Calu3 (cell line): ENCODE data around the gene MEMO1. TPM values are rescaled to one million over a fixed set of nuclear protein-coding genes. Genes with fewer than 3 reads are reported as not detected.
"Not testable (repeated sequence)": the region's sequence is repeated elsewhere in the genome, so short reads cannot be mapped to it uniquely, and the experiment has no call there.

Experiments used
- BruUV-seq: library from RNA; stranded (reverse); fragments of 400-500 nt; replicated peaks from 2 replicates; lab custom pipeline; 2021; lab: Mats Ljungman, UMichigan
- CTCF ChIA-PET: fragments of 300-600 bp; sonication (Branson Sonifier 250); formaldehyde crosslinking; loops from one replicate; lab custom pipeline; 2022; ENCODE audit warnings: antibody characterized with exemption; lab: Charles Lee
- DNase-seq: peaks from one replicate; pipeline ENCODE4 v3.0.0; 2022
- H3K27ac Mint-ChIP-seq: one replicate; pipeline ENCODE4 v1.8.0; 2022; ENCODE audit warnings: mixed read lengths; ENCODE audit not compliant: unreplicated experiment
- H3K27me3 Mint-ChIP-seq: one replicate; pipeline ENCODE4 v1.8.0; 2022; ENCODE audit warnings: mixed read lengths; ENCODE audit not compliant: unreplicated experiment
- H3K36me3 Mint-ChIP-seq: one replicate; pipeline ENCODE4 v1.8.0; 2022; ENCODE audit warnings: mild to moderate bottlenecking, moderate library complexity, mixed read lengths; ENCODE audit not compliant: insufficient read depth, unreplicated experiment
- H3K4me1 Mint-ChIP-seq: one replicate; pipeline ENCODE4 v1.8.0; 2022; ENCODE audit warnings: mild to moderate bottlenecking, low read depth, mixed read lengths; ENCODE audit not compliant: unreplicated experiment
- H3K4me3 Mint-ChIP-seq: one replicate; pipeline ENCODE4 v1.8.0; 2022; ENCODE audit warnings: mild to moderate bottlenecking, low read depth, moderate library complexity, mixed read lengths; ENCODE audit not compliant: unreplicated experiment
- H3K9me3 Mint-ChIP-seq: one replicate; pipeline ENCODE4 v1.8.0; 2022; ENCODE audit warnings: low read depth, mixed read lengths; ENCODE audit not compliant: unreplicated experiment
- intact Hi-C: fragments of 100-400 bp; cut with micrococcal nuclease; formaldehyde crosslinking; loops from one replicate; pipeline ENCODE4 v1.10.0; 2022; ENCODE audit not compliant: unreplicated experiment
- total RNA-seq: library from RNA; stranded (reverse); gene quantifications from 2 replicates; pipeline ENCODE4 v1.2.3, GENCODE V29; 2022
- TF ChIP-seq, protein P1 (sequence below): fragments of 200-600 bp; IDR thresholded peaks from one replicate; pipeline ENCODE4 v1.8.0; 2022; ENCODE audit warnings: antibody characterized with exemption; ENCODE audit not compliant: unreplicated experiment

Gene MEMO1
- total RNA-seq, 1 experiment from 2014 or later, result 53.9 TPM

DNA sequence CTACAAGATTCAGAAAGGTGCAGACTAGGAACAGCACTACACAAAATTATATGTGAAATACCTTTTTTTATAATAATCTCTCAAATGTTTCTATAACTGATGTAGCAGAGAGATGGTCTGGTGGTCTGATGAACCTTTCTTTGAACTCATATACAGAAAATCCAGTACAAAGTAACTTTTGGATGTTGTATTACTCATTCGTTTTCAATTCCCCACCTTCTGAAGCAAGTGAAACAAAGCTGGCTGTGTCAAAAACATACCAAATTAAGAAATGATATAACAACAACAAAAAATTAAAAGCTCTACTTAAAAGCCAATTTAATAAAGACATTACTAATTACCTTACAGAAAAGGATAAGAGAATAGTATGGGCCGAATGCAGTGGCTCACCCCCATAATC, 38.7 kb downstream of the MEMO1 start:
- Mint-ChIP-seq H3K27me3 (no peaks in the 10 kb centered on the region), H3K9me3 (no peaks in the 10 kb centered on the region), H3K4me3 (no peak overlapping the region), H3K27ac (no peak overlapping the region), H3K4me1 (no peaks in the 10 kb centered on the region), H3K36me3 (no peaks in the 10 kb centered on the region)
- CTCF ChIA-PET, result no interaction called here
- TF ChIP-seq, protein P1, sequence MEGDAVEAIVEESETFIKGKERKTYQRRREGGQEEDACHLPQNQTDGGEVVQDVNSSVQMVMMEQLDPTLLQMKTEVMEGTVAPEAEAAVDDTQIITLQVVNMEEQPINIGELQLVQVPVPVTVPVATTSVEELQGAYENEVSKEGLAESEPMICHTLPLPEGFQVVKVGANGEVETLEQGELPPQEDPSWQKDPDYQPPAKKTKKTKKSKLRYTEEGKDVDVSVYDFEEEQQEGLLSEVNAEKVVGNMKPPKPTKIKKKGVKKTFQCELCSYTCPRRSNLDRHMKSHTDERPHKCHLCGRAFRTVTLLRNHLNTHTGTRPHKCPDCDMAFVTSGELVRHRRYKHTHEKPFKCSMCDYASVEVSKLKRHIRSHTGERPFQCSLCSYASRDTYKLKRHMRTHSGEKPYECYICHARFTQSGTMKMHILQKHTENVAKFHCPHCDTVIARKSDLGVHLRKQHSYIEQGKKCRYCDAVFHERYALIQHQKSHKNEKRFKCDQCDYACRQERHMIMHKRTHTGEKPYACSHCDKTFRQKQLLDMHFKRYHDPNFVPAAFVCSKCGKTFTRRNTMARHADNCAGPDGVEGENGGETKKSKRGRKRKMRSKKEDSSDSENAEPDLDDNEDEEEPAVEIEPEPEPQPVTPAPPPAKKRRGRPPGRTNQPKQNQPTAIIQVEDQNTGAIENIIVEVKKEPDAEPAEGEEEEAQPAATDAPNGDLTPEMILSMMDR, result no peak
- BruUV-seq, result no TSS peak
- DNase-seq, result no peak
- intact Hi-C loops, result no loop called here

DNA sequence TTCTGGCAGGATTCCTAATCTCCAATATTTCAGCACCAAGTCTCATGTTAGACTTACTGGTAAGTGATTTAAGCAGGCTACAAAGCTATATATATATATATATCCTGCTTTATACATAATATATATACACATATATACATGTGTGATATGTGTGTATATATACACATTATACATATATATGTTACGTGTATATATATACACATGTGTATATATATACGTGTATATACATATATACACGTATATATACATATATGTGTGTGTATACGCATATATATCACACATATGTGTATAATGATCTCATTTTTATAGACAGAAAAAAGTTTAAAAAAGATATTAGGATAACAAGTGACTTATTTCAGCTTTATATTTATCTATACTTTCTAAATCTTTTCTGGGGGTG, 41.6 kb downstream of the MEMO1 start:
- TF ChIP-seq, protein P1, result no peak
- no peak overlapping the region for H3K27ac Mint-ChIP-seq
- no peak for DNase-seq
- H3K27me3 Mint-ChIP-seq, result no peaks in the 10 kb centered on the region
- CTCF ChIA-PET, result no interaction called here
- BruUV-seq, result no TSS peak
- no peaks in the 10 kb centered on the region for H3K36me3 Mint-ChIP-seq
- H3K4me1 Mint-ChIP-seq, result no peaks in the 10 kb centered on the region
- intact Hi-C loops, result no loop called here
- no peak overlapping the region for H3K4me3 Mint-ChIP-seq
- no peaks in the 10 kb centered on the region for H3K9me3 Mint-ChIP-seq

DNA sequence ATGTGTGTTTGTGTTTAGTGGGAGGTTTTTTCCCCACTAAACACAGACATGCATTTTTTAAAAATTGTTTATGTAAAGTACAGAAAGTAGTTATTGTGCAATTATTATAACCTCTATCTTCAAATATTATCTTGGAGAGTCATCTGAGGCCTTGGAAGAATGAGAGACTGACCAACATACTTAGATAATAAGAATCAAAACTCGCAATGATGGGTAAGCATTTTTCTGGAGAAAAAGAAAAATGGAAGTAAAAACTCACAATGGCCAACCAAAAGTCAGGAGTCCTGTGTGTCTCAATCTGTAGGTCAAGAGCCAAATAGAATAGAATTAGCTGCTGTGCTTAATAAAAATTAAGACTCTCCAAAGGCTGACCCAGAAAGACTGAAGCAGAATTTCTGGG, 43.0 kb downstream of the MEMO1 start:
- Mint-ChIP-seq H3K27ac (no peak overlapping the region), H3K36me3 (no peaks in the 10 kb centered on the region), H3K4me3 (no peak overlapping the region), H3K9me3 (no peaks in the 10 kb centered on the region), H3K27me3 (no peaks in the 10 kb centered on the region), H3K4me1 (no peaks in the 10 kb centered on the region)
- TF ChIP-seq, protein P1, result no peak
- DNase-seq, result no peak
- CTCF ChIA-PET, result no interaction called here
- no TSS peak for BruUV-seq
- intact Hi-C loops, result no loop called here

DNA sequence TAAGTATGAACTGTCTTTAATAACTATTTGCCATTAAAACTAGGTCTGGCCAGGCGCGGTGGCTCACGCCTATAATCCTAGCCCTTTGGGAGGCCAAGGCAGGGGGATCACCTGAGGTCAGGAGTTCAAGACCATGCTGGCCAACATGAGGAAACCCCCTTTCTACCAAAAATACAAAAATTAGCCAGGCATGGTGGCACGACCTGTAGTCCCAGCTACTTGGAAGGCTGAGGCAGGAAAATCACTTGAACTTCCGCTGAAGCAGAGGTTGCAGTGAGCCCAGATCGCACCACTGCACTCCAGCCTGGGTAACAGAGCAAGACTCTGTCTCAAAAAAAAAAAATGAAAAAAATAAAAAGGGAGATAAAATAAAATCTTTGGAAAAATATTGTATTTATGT, 44.4 kb downstream of the MEMO1 start:
- H3K4me3 Mint-ChIP-seq, H3K27ac Mint-ChIP-seq, BruUV-seq, intact Hi-C loops, CTCF ChIA-PET, H3K4me1 Mint-ChIP-seq, H3K27me3 Mint-ChIP-seq, DNase-seq, H3K36me3 Mint-ChIP-seq, H3K9me3 Mint-ChIP-seq: not testable (repeated sequence)

DNA sequence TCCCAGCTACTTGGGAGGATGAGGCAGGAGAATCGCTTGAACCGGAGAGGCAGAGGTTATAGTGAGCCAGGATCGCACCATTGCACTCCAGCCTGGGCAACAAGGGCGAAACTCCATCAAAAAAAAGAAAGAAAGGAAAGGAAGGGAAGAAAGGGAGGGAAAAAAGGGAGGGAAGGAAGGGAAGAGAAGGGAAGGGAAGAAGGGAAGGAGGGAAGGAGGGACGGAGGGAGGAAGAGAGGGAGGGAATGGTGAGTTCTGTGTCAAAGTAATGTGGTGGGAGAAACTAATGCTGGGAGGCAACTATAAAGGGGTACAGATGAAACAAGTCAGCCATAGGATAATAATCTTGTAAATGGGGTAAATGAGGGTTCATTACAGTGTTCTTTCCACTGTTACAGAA, 45.7 kb downstream of the MEMO1 start:
- no peaks in the 10 kb centered on the region for H3K4me1 Mint-ChIP-seq
- no peaks in the 10 kb centered on the region for H3K27me3 Mint-ChIP-seq
- H3K36me3 Mint-ChIP-seq, result no peaks in the 10 kb centered on the region
- CTCF ChIA-PET, result no interaction called here
- BruUV-seq, result no TSS peak
- H3K4me3 Mint-ChIP-seq, result no peak overlapping the region
- intact Hi-C loops, result no loop called here
- TF ChIP-seq, protein P1, result no peak
- no peak for DNase-seq
- H3K27ac Mint-ChIP-seq, result no peak overlapping the region
- no peaks in the 10 kb centered on the region for H3K9me3 Mint-ChIP-seq
